Osteocyte (in vitro differentiated cells): ENCODE measurements around the gene CNDP1. TPM values are rescaled to one million over a fixed set of nuclear protein-coding genes. Genes with fewer than 3 reads are reported as not detected.

ENCODE experiments used
- DNase-seq: peaks from one replicate; pipeline ENCODE4 v3.0.0; 2021; ENCODE audit warnings: mixed read lengths; ENCODE audit not compliant: unreplicated experiment; ENCODE audit errors: extremely low spot score
- H3K27ac Mint-ChIP-seq: one replicate; pipeline ENCODE4 v1.8.0; 2021; ENCODE audit warnings: mild to moderate bottlenecking, mixed read lengths; ENCODE audit not compliant: unreplicated experiment
- H3K27me3 Mint-ChIP-seq: one replicate; pipeline ENCODE4 v1.8.0; 2021; ENCODE audit warnings: mixed read lengths; ENCODE audit not compliant: unreplicated experiment
- H3K36me3 Mint-ChIP-seq: one replicate; pipeline ENCODE4 v1.8.0; 2021; ENCODE audit warnings: mixed read lengths; ENCODE audit not compliant: unreplicated experiment
- H3K4me1 Mint-ChIP-seq: one replicate; pipeline ENCODE4 v1.8.0; 2021; ENCODE audit warnings: mixed read lengths; ENCODE audit not compliant: unreplicated experiment
- H3K4me3 Mint-ChIP-seq: one replicate; pipeline ENCODE4 v1.8.0; 2021; ENCODE audit warnings: mild to moderate bottlenecking, moderate library complexity, mixed read lengths; ENCODE audit not compliant: unreplicated experiment
- H3K9me3 Mint-ChIP-seq: one replicate; pipeline ENCODE4 v1.8.0; 2021; ENCODE audit warnings: mixed read lengths; ENCODE audit not compliant: unreplicated experiment
- total RNA-seq: library from RNA; stranded (reverse); gene quantifications from 2 replicates; pipeline ENCODE4 v1.2.1, GENCODE V29; 2021
- TF ChIP-seq, protein P1 (sequence below): fragments of 200-600 bp; sonication (generic); IDR thresholded peaks from 2 replicates; pipeline ENCODE4 v1.5.0; 2021; ENCODE audit warnings: antibody characterized with exemption, mild to moderate bottlenecking, moderate library complexity

The CNDP1 gene
- total RNA-seq, 1 donor from 2014 or later, result not detected

GRCh38 chr18:74496508-74497323 lies 37.6 kb upstream of the CNDP1 start:
- Mint-ChIP-seq H3K9me3 (no peaks in the 10 kb centered on the region), H3K4me1 (peaks cover 28% of the 10 kb centered on the region), H3K27me3 (peaks cover 16% of the 10 kb centered on the region), H3K36me3 (peaks cover 9% of the 10 kb centered on the region), H3K27ac (peak overlapping the region; percentile 93), H3K4me3 (peak overlapping the region; percentile 97)
- no peak for DNase-seq
- TF ChIP-seq, protein P1, sequence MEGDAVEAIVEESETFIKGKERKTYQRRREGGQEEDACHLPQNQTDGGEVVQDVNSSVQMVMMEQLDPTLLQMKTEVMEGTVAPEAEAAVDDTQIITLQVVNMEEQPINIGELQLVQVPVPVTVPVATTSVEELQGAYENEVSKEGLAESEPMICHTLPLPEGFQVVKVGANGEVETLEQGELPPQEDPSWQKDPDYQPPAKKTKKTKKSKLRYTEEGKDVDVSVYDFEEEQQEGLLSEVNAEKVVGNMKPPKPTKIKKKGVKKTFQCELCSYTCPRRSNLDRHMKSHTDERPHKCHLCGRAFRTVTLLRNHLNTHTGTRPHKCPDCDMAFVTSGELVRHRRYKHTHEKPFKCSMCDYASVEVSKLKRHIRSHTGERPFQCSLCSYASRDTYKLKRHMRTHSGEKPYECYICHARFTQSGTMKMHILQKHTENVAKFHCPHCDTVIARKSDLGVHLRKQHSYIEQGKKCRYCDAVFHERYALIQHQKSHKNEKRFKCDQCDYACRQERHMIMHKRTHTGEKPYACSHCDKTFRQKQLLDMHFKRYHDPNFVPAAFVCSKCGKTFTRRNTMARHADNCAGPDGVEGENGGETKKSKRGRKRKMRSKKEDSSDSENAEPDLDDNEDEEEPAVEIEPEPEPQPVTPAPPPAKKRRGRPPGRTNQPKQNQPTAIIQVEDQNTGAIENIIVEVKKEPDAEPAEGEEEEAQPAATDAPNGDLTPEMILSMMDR, result peak; percentile 23

DNA sequence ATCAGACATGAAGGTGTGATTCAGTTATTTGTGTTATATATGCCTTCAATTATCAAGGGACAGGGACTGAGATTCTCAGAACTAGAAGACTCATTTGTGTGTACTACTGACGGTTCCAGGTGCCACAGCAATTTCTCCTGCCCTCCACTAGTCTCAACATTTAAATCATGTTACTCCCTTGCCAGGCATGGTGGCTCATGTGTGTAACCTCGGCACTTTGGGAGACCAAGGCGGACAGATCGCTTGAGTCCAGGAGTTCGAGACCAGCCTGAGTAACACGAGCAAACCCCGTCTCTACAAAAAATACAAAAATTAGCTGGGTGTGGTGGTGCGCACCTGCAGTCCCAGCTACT lies 37.0 kb upstream of the CNDP1 start:
- Mint-ChIP-seq H3K4me3 (peak overlapping the region; percentile 97), H3K27ac (peak overlapping the region; percentile 68), H3K9me3 (no peaks in the 10 kb centered on the region), H3K4me1 (peaks cover 28% of the 10 kb centered on the region), H3K27me3 (peaks cover 10% of the 10 kb centered on the region), H3K36me3 (peaks cover 7% of the 10 kb centered on the region)
- TF ChIP-seq, protein P1, result no peak
- DNase-seq, result no peak

GRCh38 chr18:74497778-74498177 lies 36.5 kb upstream of the CNDP1 start:
- TF ChIP-seq, protein P1, result no peak
- H3K4me1 Mint-ChIP-seq, result peaks cover 28% of the 10 kb centered on the region
- no peaks in the 10 kb centered on the region for H3K9me3 Mint-ChIP-seq
- peak overlapping the region; percentile 38 for H3K4me3 Mint-ChIP-seq
- no peak for DNase-seq
- peaks cover 7% of the 10 kb centered on the region for H3K36me3 Mint-ChIP-seq
- H3K27ac Mint-ChIP-seq, result peak overlapping the region; percentile 18
- peaks cover 9% of the 10 kb centered on the region for H3K27me3 Mint-ChIP-seq

DNA sequence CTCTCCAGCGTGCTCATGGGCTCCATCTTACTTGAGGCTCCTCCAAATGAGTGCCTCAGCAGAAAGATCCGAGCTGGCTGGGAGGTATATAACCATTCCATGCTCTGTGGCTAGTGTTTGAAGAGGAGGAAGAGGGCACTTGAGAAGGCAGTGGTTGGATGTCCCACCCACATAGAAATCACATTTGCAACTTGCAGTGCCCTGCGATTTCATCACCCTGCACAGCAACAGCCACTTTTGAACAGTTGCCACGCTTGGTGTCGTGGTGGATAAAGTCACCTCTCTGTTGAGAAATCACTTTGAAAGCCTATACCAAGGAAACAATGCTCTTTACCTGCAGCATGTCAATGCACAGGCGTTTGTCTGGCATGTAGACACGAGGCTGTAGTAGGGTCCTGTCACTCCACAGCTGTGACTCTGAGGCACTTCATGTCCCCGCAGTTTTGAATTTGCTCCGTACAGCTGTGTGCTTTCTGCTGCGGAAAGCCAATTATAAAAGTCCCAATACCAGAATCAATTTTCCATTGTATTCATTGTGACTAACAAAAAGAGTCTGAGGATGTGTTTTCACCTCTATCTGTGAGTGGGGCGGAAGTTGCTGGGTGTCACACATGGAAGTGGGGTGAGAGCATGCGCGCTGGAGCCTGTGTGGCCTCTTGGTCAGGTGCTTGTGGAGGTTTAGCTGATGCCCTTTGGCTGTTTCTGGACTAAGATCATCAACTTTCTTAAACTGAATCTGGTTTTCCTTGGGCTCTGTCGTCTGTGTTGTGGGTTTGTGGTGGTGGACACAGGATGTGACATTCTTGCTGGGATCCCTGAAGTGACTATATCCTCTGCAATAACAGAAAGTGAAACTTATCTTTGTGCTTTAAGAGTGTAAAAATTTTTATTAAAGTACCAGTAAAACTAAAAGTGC lies 35.3 kb upstream of the CNDP1 start:
- H3K27ac Mint-ChIP-seq, result peak overlapping the region; percentile 42
- no peak for DNase-seq
- TF ChIP-seq, protein P1, result no peak

DNA sequence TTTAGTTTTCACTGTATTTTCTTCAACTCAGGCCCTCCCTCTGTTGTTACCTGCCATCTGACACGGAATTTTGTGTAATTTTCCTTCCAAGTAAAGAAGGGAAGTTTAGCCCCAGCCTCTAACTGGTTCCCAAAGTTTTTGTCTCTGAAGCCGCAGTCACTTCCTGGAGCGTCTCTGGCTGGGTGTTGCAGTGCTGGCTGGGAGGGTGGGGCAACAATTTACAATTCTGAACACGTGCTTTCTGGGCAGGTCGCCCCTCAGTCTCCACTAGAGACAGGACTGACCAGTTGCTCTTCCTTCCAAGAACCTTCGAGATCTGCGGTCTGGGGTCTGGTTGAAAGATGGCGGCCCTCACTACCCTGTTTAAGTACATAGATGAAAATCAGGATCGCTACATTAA lies 34.7 kb upstream of the CNDP1 start:
- DNase-seq, result no peak
- H3K36me3 Mint-ChIP-seq, result peaks cover 17% of the 10 kb centered on the region
- TF ChIP-seq, protein P1, result no peak
- peak overlapping the region; percentile 42 for H3K27ac Mint-ChIP-seq
- peak overlapping the region; percentile 8 for H3K4me3 Mint-ChIP-seq
- H3K27me3 Mint-ChIP-seq, result no peaks in the 10 kb centered on the region
- no peaks in the 10 kb centered on the region for H3K9me3 Mint-ChIP-seq
- peaks cover 28% of the 10 kb centered on the region for H3K4me1 Mint-ChIP-seq

More for the DNA sequence above, 35.3 kb upstream of the CNDP1 start:
- Mint-ChIP-seq H3K9me3 (no peaks in the 10 kb centered on the region), H3K36me3 (peaks cover 15% of the 10 kb centered on the region), H3K4me1 (peaks cover 28% of the 10 kb centered on the region), H3K4me3 (peak overlapping the region; percentile 8), H3K27me3 (peaks cover 4% of the 10 kb centered on the region)
